B cell (primary cell): ENCODE results near the gene ERICH2.

ENCODE experiments used
- EZH2 ChIP-seq: IDR thresholded peaks from 2 replicates; pipeline ENCODE4 v1.6.1; 2012; ENCODE audit warnings: borderline replicate concordance, low read depth, mild to moderate bottlenecking, moderate library complexity, low read length; ENCODE audit not compliant: insufficient read depth, poor library complexity, severe bottlenecking
- TF ChIP-seq, protein P1 (sequence below): fragments of 200-600 bp; IDR thresholded peaks from one replicate; pipeline ENCODE4 v1.8.0; 2022; ENCODE audit warnings: antibody characterized with exemption, mild to moderate bottlenecking

DNA sequence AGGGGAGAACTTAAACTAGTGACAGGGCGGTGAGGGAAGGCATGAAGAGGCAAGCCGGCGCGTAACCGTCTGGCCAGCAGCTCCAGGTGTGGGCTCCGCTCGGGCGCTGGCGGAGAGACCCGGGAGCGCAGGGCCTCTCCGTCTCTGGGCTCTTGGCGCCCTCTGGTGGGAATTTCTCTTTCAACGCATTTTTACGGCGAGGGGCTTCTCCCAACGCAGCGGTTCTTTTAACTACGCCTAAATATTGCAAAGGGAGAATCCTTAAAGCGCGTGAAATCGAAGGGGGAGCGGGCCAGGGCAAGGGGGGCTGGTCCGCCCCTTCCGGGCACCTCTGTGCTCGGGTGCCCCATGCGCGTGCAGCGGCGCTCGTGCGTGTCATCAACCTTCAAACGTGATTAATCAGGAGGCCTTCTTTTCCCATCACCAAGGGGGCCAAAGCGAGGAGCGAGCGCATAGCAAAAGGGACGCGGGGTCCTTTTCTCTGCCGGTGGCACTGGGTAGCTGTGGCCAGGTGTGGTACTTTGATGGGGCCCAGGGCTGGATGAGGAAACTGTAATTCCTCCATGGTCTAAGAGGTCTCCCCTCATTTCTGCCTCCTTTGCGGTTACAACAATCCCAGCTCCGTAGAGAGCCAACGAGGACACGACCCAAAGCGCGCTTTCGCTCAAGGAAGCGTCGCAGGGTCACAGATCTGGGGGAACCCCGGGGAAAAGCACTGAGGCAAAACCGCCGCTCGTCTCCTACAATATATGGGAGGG is 45.7 kb downstream of the ERICH2 start:
- TF ChIP-seq, protein P1, sequence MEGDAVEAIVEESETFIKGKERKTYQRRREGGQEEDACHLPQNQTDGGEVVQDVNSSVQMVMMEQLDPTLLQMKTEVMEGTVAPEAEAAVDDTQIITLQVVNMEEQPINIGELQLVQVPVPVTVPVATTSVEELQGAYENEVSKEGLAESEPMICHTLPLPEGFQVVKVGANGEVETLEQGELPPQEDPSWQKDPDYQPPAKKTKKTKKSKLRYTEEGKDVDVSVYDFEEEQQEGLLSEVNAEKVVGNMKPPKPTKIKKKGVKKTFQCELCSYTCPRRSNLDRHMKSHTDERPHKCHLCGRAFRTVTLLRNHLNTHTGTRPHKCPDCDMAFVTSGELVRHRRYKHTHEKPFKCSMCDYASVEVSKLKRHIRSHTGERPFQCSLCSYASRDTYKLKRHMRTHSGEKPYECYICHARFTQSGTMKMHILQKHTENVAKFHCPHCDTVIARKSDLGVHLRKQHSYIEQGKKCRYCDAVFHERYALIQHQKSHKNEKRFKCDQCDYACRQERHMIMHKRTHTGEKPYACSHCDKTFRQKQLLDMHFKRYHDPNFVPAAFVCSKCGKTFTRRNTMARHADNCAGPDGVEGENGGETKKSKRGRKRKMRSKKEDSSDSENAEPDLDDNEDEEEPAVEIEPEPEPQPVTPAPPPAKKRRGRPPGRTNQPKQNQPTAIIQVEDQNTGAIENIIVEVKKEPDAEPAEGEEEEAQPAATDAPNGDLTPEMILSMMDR: peak; percentile 67
- TF ChIP-seq EZH2: peak; percentile 47
